Measurements from ENCODE around the gene UGGT2.

GRCh38 chr13:95880331-95880730 is 172.9 kb downstream of the UGGT2 start:
- no peak for TF ChIP-seq ZFP36L1 (CRISPR knock-in tag; IDR thresholded peaks at IDR 0.05)
- no peak for TF ChIP-seq ZNF687 (CRISPR knock-in tag; IDR thresholded peaks at IDR 0.05)
- no peak for TF ChIP-seq STAT6 (CRISPR knock-in tag; IDR thresholded peaks at IDR 0.05; ENCODE audit: borderline replicate concordance)
